Transverse colon (tissue), 4 donors: Measurements from ENCODE around the gene RPS2.

Experiments
- CTCF ChIP-seq, 5 experiments: fragments of 200-600 bp in 3 of 5; fragments of 450-650 bp in 2 of 5; sonication (generic) in 3 of 5; IDR thresholded peaks; 1 replicate in 2 of 5; 2 replicates in 3 of 5; pipeline ENCODE4 v1.5.1; 2016 to 2017; ENCODE audit warnings: antibody characterized with exemption in 5 of 5, inconsistent platforms in 3 of 5, mild to moderate bottlenecking in 2 of 5, moderate library complexity in 1 of 5
- EP300 ChIP-seq: sonication (generic); formaldehyde crosslinking; IDR thresholded peaks from one replicate; pipeline ENCODE4 v1.6.1; 2017; ENCODE audit warnings: antibody characterized with exemption, low read depth
- POLR2A ChIP-seq: fragments of 450-650 bp; IDR thresholded peaks from one replicate; pipeline ENCODE4 v1.6.1; 2016; ENCODE audit warnings: antibody characterized with exemption, mild to moderate bottlenecking, moderate library complexity
- POLR2AphosphoS5 ChIP-seq, 3 donors: sonication (generic); formaldehyde crosslinking; IDR thresholded peaks; one replicate each; pipeline ENCODE4 v1.6.1; 2016; ENCODE audit warnings: antibody characterized with exemption in 3 of 3

DNA sequence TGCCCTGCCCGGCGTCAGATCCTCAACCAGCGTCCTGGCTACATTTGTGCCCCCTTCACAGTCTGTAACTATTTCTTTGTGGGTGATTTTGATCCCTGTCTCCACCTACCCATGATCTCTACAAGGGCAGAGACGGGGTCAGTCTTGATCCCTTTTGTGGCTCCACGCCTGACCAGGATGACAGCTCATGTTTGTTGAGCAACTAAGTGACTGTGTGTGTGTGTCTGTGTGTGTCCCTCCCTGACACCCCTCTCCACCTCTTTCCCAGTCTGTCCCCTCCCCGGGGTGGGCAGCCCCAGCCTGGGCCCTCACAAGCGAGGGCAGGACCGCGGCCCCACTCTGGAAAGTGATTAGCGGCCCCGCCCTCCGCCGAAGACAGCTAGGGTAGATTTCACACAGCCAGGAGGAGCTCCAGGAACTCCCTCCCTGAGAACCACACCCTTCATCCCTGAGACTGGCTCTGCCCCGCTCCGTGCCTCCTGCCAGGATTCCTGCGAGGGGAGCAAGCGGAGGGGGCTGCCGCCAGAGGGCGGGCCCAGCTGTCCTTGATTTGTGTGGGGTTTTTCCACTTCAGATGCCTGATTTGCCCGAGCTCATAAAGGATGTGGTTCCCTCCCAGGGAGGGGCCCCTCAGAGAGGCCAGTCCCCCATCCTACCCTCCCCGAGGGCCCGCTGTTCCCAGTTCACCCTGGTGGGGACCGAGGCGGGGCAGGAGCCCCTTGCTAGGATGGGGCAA is 41.2 kb downstream of the RPS2 start:
- TF ChIP-seq CTCF (IDR thresholded peaks at IDR 0.05) (peak in 3 of 5 experiments; percentile 6 to 23 (median 22)), POLR2A (no peak), POLR2AphosphoS5 (IDR thresholded peaks at IDR 0.05) (no peak), EP300 (no peak)
